Loucy (cell line): ENCODE measurements around the gene KRT37.

Source experiments
- H2AFZ ChIP-seq: fragments of 200-600 bp; sonication (generic); 2 replicates; pipeline ENCODE4 v1.6.0; 2016; ENCODE audit warnings: antibody characterized with exemption, mild to moderate bottlenecking, low read length, moderate library complexity
- H3F3A ChIP-seq: fragments of 200-600 bp; 2 replicates; pipeline ENCODE4 v1.6.0; 2016; ENCODE audit warnings: antibody characterized with exemption, low read depth, mild to moderate bottlenecking
- H3K27me3 ChIP-seq: fragments of 200-600 bp; sonication (generic); 2 replicates; pipeline ENCODE4 v1.6.1; 2014; ENCODE audit warnings: low read length, mild to moderate bottlenecking; ENCODE audit not compliant: insufficient read depth, poor library complexity, severe bottlenecking
- H3K36me3 ChIP-seq: fragments of 200-600 bp; sonication (generic); 2 replicates; pipeline ENCODE4 v1.6.1; 2016; ENCODE audit warnings: low read length; ENCODE audit not compliant: insufficient read depth
- H3K4me1 ChIP-seq: fragments of 200-600 bp; sonication (generic); 2 replicates; pipeline ENCODE4 v1.5.1; 2014; ENCODE audit warnings: low read length, mild to moderate bottlenecking; ENCODE audit not compliant: insufficient read depth, poor library complexity, severe bottlenecking
- H3K4me2 ChIP-seq: fragments of 200-600 bp; sonication (generic); 2 replicates; pipeline ENCODE4 v1.6.0; 2014; ENCODE audit warnings: antibody characterized with exemption, low read length, low read depth, mild to moderate bottlenecking; ENCODE audit not compliant: poor library complexity, severe bottlenecking
- H3K4me3 ChIP-seq: fragments of 200-600 bp; sonication (generic); 2 replicates; pipeline ENCODE4 v1.5.1; 2014; ENCODE audit warnings: low read length, mild to moderate bottlenecking, mixed read lengths; ENCODE audit not compliant: poor library complexity, severe bottlenecking
- H3K79me2 ChIP-seq: fragments of 200-600 bp; sonication (generic); 2 replicates; pipeline ENCODE4 v1.6.1; 2014; ENCODE audit warnings: low read length; ENCODE audit not compliant: insufficient read depth
- H3K9ac ChIP-seq: fragments of 200-600 bp; sonication (generic); 2 replicates; pipeline ENCODE4 v1.6.0; 2014; ENCODE audit warnings: mild to moderate bottlenecking, low read depth, low read length, moderate library complexity; ENCODE audit not compliant: poor library complexity, severe bottlenecking
- H3K9me2 ChIP-seq: fragments of 200-600 bp; sonication (generic); replicated peaks from 2 replicates; pipeline ENCODE4 v1.6.1; 2016; ENCODE audit warnings: low read depth, low read length, mixed read lengths
- H3K9me3 ChIP-seq: fragments of 200-600 bp; sonication (generic); 2 replicates; pipeline ENCODE4 v1.6.1; 2014; ENCODE audit warnings: mild to moderate bottlenecking, antibody characterized with exemption, low read length, low read depth; ENCODE audit not compliant: insufficient read depth
- H4K20me1 ChIP-seq: fragments of 200-600 bp; sonication (generic); 2 replicates; pipeline ENCODE4 v1.6.0; 2014; ENCODE audit warnings: antibody characterized with exemption, low read length, mild to moderate bottlenecking; ENCODE audit not compliant: insufficient read depth, poor library complexity, severe bottlenecking
- CTCF ChIP-seq: fragments of 200-600 bp; sonication (generic); conservative IDR thresholded peaks from 2 replicates; pipeline ENCODE4 v1.5.1; 2014; ENCODE audit warnings: mild to moderate bottlenecking, antibody characterized with exemption, low read length
- EZH2phosphoT487 ChIP-seq: fragments of 200-600 bp; IDR thresholded peaks from 2 replicates; pipeline ENCODE4 v1.6.1; 2018; ENCODE audit warnings: antibody characterized with exemption, mild to moderate bottlenecking, moderate library complexity, borderline replicate concordance

The KRT37 gene

GRCh38 chr17:41466988-41467387 lies 42.6 kb upstream of the KRT37 start, which contains the start of gene KRT32:
TSS of gene KRT32 (minus strand) at chr17:41467386. CDS start at chr17:41467325, 61 bp downstream.
- Histone ChIP-seq H3K9me3 (no peaks in the 10 kb centered on the region), H3K36me3 (no peaks in the 10 kb centered on the region), H3F3A (no peaks in the 10 kb centered on the region), H3K27me3 (peaks cover 4% of the 10 kb centered on the region), H2AFZ (no peak within 1 kb of the TSS), H3K9ac (no peak within 1 kb of the TSS), H3K79me2 (no peaks in the 10 kb centered on the region), H3K4me2 (no peak within 1 kb of the TSS), H3K4me3 (no peak within 1 kb of the TSS), H4K20me1 (no peaks in the 10 kb centered on the region), H3K4me1 (no peaks in the 10 kb centered on the region), H3K9me2 (no peaks in the 10 kb centered on the region)
- TF ChIP-seq CTCF (no peak), EZH2phosphoT487 (no peak)

GRCh38 chr17:41464682-41465081 lies 40.3 kb upstream of the KRT37 start:
- TF ChIP-seq EZH2phosphoT487 (no peak), CTCF (no peak)
- no peak overlapping the region for H2AFZ ChIP-seq
- no peaks in the 10 kb centered on the region for H3K4me1 ChIP-seq
- H3K36me3 ChIP-seq: no peaks in the 10 kb centered on the region
- H4K20me1 ChIP-seq: no peaks in the 10 kb centered on the region
- H3K27me3 ChIP-seq: no peaks in the 10 kb centered on the region
- H3K9me3 ChIP-seq: no peaks in the 10 kb centered on the region
- no peaks in the 10 kb centered on the region for H3K9me2 ChIP-seq
- H3K4me2 ChIP-seq: no peak overlapping the region
- H3K9ac ChIP-seq: no peak overlapping the region
- no peaks in the 10 kb centered on the region for H3K79me2 ChIP-seq
- no peak overlapping the region for H3K4me3 ChIP-seq
- H3F3A ChIP-seq: no peaks in the 10 kb centered on the region

GRCh38 chr17:41464173-41464572 lies 39.8 kb upstream of the KRT37 start:
- H3K9ac ChIP-seq: no peak overlapping the region
- no peaks in the 10 kb centered on the region for H3K9me2 ChIP-seq
- no peak overlapping the region for H3K4me2 ChIP-seq
- H3K79me2 ChIP-seq: no peaks in the 10 kb centered on the region
- no peaks in the 10 kb centered on the region for H3K4me1 ChIP-seq
- H3K27me3 ChIP-seq: no peaks in the 10 kb centered on the region
- TF ChIP-seq CTCF: no peak
- H3K9me3 ChIP-seq: no peaks in the 10 kb centered on the region
- H3K4me3 ChIP-seq: no peak overlapping the region
- H3F3A ChIP-seq: no peaks in the 10 kb centered on the region
- H4K20me1 ChIP-seq: no peaks in the 10 kb centered on the region
- no peaks in the 10 kb centered on the region for H3K36me3 ChIP-seq
- no peak overlapping the region for H2AFZ ChIP-seq
